Ishikawa (cell line): ENCODE data around the gene RELCH.

Source experiments
- CREB1 ChIP-seq: IDR thresholded peaks from 2 replicates; pipeline ENCODE4 v1.6.1; 2012; ENCODE audit warnings: low read depth
- EGR1 ChIP-seq: IDR thresholded peaks from 2 replicates; pipeline ENCODE4 v1.6.1; 2012
- EP300 ChIP-seq: IDR thresholded peaks from 2 replicates; pipeline ENCODE4 v1.6.1; 2012; ENCODE audit warnings: borderline replicate concordance
- RAD21 ChIP-seq: IDR thresholded peaks from 2 replicates; pipeline ENCODE4 v1.6.1; 2012; ENCODE audit warnings: low read depth
- TAF1 ChIP-seq: IDR thresholded peaks from 2 replicates; pipeline ENCODE4 v1.6.1; 2012; ENCODE audit warnings: low read depth, mild to moderate bottlenecking
- YY1 ChIP-seq: IDR thresholded peaks from 2 replicates; pipeline ENCODE4 v1.6.1; 2012; ENCODE audit warnings: low read depth
- ZBTB7A ChIP-seq: IDR thresholded peaks from 2 replicates; pipeline ENCODE4 v1.6.1; 2012; ENCODE audit warnings: low read depth
- TF ChIP-seq, protein P1 (sequence below): IDR thresholded peaks from 2 replicates; pipeline ENCODE4 v1.6.1; 2012; ENCODE audit warnings: low read depth, mild to moderate bottlenecking
- TF ChIP-seq, protein P2 (sequence below): IDR thresholded peaks from 2 replicates; pipeline ENCODE4 v1.6.1; 2012

DNA sequence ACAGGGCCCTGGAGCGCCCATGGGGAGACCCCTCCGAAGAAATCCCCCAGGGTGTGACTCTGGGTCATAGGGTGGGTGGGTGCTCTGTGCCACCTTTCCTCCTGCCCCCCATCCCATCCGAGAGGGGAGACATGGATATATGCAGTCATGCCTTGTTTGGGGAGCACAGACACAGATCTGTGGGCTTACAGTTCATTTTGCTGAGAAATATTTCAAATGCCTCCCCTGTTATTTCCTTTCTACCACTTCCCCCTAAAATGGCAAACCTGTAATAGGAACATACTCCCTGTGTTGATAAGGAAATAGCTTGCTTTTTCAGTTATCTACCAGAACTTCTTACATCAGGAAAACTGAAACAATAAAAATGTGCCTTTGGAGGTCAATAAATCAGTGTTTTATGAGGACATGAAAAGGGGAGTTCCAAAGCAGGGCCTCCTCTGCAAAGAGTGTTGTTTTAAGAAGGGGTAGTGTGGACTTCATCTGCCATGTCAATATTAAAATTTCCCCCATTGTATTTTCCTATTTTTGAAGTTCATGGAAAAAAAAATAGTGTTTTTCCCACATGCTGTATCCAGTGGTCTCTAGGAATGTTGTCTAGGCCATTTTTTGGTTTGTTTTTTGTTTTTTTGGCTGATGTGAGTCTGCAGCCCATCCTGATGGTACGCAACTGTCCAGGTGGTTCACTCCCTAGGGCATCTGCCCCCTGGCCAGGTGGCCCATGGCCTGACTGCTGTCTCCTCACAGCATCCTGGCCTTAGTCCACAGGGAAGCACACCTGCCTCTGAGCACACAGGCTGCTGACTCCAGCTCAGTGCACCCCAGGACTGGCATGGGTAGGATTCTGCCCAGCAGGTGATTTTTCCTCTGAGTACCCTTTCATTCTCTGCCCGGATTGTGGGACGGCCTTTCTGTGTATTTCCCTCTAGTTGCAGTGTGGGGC lies 141.8 kb downstream of the RELCH start:
- no peak for TF ChIP-seq TAF1
- no peak for TF ChIP-seq CREB1
- TF ChIP-seq YY1, result no peak
- no peak for TF ChIP-seq EP300
- no peak for TF ChIP-seq EGR1
- TF ChIP-seq, protein P1, sequence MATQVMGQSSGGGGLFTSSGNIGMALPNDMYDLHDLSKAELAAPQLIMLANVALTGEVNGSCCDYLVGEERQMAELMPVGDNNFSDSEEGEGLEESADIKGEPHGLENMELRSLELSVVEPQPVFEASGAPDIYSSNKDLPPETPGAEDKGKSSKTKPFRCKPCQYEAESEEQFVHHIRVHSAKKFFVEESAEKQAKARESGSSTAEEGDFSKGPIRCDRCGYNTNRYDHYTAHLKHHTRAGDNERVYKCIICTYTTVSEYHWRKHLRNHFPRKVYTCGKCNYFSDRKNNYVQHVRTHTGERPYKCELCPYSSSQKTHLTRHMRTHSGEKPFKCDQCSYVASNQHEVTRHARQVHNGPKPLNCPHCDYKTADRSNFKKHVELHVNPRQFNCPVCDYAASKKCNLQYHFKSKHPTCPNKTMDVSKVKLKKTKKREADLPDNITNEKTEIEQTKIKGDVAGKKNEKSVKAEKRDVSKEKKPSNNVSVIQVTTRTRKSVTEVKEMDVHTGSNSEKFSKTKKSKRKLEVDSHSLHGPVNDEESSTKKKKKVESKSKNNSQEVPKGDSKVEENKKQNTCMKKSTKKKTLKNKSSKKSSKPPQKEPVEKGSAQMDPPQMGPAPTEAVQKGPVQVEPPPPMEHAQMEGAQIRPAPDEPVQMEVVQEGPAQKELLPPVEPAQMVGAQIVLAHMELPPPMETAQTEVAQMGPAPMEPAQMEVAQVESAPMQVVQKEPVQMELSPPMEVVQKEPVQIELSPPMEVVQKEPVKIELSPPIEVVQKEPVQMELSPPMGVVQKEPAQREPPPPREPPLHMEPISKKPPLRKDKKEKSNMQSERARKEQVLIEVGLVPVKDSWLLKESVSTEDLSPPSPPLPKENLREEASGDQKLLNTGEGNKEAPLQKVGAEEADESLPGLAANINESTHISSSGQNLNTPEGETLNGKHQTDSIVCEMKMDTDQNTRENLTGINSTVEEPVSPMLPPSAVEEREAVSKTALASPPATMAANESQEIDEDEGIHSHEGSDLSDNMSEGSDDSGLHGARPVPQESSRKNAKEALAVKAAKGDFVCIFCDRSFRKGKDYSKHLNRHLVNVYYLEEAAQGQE, result no peak
- TF ChIP-seq, protein P2, sequence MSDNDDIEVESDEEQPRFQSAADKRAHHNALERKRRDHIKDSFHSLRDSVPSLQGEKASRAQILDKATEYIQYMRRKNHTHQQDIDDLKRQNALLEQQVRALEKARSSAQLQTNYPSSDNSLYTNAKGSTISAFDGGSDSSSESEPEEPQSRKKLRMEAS, result no peak
- no peak for TF ChIP-seq RAD21
- no peak for TF ChIP-seq ZBTB7A
